22Rv1 (cell line): ENCODE data around the gene VILL.

Experiments used
- H3K27ac ChIP-seq: fragments of 450-650 bp; 2 replicates; pipeline ENCODE4 v1.5.1; 2017
- CTCF ChIP-seq: fragments of 450-650 bp; IDR thresholded peaks from 2 replicates; pipeline ENCODE4 v1.5.1; 2017; ENCODE audit warnings: mild to moderate bottlenecking
- ZFX ChIP-seq: fragments of 450-650 bp; IDR thresholded peaks from 2 replicates; pipeline ENCODE4 v1.6.1; 2017; ENCODE audit warnings: antibody characterized with exemption, borderline replicate concordance

Gene VILL

GRCh38 chr3:38015485-38015884 lies 24.9 kb downstream of the VILL start:
- no peak for TF ChIP-seq CTCF
- TF ChIP-seq ZFX: no peak
- H3K27ac ChIP-seq: no peak overlapping the region

GRCh38 chr3:38015984-38016383 lies 25.4 kb downstream of the VILL start:
- no peak overlapping the region for H3K27ac ChIP-seq
- TF ChIP-seq ZFX (no peak), CTCF (no peak)

GRCh38 chr3:38016410-38016809 lies 25.8 kb downstream of the VILL start:
- TF ChIP-seq ZFX (no peak), CTCF (no peak)
- no peak overlapping the region for H3K27ac ChIP-seq

GRCh38 chr3:38016847-38017444 lies 26.4 kb downstream of the VILL start:
- TF ChIP-seq CTCF: no peak
- no peak for TF ChIP-seq ZFX
- no peak overlapping the region for H3K27ac ChIP-seq

GRCh38 chr3:38017445-38018295 lies 27.1 kb downstream of the VILL start:
- no peak overlapping the region for H3K27ac ChIP-seq
- TF ChIP-seq ZFX (no peak), CTCF (no peak)

GRCh38 chr3:38018296-38019266 lies 28.0 kb downstream of the VILL start:
- no peak overlapping the region for H3K27ac ChIP-seq
- TF ChIP-seq CTCF (no peak), ZFX (no peak)
